ENCODE measurements around the gene POLR3H. TPM values are rescaled to one million over a fixed set of nuclear protein-coding genes. Genes with fewer than 3 reads are reported as not detected.

Gene POLR3H
- total RNA-seq, 2 donors from 2014 or later: 11.4 to 12.0 TPM

DNA sequence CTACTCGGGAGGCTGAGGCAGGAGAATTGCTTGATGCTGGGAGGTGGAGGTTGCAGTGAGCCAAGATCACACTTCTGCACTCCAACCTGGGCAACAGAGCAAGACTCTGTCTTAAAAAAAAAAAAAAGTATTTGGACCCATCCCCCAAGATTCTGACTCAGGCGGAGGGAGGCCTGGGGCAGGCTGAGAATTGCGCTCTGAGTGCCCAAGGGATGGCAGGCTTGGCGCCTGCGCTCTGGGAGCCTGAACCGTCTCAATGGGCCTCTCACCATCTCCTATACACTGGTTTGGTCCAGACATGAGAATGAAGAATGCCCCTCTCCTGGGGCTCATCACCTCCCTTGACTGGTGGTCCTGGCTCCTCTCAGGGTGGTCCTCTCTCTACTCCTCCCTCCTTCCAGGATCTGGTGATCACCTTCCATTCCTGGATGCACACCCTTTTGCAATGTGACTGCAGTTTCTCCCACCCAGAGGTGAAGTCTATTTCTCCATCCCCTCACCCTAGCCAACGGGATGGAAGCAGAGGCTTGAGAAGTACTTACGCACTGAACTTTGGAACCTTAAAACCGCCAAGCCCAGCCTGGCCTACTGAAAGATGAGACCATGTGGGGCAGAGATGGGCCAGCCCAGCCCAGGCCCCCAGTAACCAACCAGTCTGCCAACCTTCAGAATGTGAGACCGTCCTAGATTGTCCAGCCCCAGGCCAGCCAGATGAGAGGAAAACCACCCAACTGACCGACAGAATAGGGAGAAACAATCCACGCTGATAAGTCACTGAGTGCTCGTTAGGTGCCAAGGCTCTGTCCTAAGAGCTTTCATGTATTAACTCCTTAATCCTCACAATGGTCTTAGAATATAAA is 4.9 kb downstream of the POLR3H start:
- H3K4me1 ChIP-seq: peaks cover 0 to 43% of the 10 kb centered on the region in 2 donors

DNA sequence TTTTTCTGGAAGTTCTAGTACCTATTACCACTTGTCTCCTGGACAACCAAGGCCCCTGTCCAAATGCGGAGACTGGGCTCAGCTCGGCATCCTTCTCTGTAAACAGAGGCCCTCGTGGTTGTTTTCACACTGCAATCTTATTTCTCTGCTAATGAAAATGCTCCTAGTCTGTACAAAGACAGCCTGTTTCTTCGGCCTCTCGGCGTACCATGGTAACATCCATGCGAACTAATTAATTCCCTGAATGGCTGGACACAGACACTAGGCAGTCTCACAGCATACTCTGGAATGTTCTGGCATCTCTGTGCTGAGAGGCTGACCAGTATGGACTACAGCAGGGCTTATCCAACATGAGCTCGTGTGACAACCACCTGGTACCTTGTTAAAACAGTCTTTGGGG is 5.7 kb downstream of the POLR3H start:
- Histone ChIP-seq H3K4me3 (no peak overlapping the region), H3K27me3 (no peaks in the 10 kb centered on the region), H3K27ac (no peak overlapping the region), H3K36me3 (peaks cover 5% of the 10 kb centered on the region), H3K9me3 (no peaks in the 10 kb centered on the region), H3K4me1 (peaks cover 0 to 49% of the 10 kb centered on the region in 2 donors)
- DNase-seq (ENCODE audit: low spot score): no peak
- TF ChIP-seq, protein P1, sequence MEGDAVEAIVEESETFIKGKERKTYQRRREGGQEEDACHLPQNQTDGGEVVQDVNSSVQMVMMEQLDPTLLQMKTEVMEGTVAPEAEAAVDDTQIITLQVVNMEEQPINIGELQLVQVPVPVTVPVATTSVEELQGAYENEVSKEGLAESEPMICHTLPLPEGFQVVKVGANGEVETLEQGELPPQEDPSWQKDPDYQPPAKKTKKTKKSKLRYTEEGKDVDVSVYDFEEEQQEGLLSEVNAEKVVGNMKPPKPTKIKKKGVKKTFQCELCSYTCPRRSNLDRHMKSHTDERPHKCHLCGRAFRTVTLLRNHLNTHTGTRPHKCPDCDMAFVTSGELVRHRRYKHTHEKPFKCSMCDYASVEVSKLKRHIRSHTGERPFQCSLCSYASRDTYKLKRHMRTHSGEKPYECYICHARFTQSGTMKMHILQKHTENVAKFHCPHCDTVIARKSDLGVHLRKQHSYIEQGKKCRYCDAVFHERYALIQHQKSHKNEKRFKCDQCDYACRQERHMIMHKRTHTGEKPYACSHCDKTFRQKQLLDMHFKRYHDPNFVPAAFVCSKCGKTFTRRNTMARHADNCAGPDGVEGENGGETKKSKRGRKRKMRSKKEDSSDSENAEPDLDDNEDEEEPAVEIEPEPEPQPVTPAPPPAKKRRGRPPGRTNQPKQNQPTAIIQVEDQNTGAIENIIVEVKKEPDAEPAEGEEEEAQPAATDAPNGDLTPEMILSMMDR (IDR thresholded peaks at IDR 0.05): no peak

More for the DNA sequence above, 4.9 kb downstream of the POLR3H start:
- H3K27me3 ChIP-seq: no peaks in the 10 kb centered on the region
- DNase-seq (ENCODE audit: low spot score): no peak
- H3K4me3 ChIP-seq: no peak overlapping the region
- no peak overlapping the region for H3K27ac ChIP-seq
- TF ChIP-seq, protein P1 (IDR thresholded peaks at IDR 0.05): no peak
- peaks cover 1% of the 10 kb centered on the region for H3K36me3 ChIP-seq
- no peaks in the 10 kb centered on the region for H3K9me3 ChIP-seq

DNA sequence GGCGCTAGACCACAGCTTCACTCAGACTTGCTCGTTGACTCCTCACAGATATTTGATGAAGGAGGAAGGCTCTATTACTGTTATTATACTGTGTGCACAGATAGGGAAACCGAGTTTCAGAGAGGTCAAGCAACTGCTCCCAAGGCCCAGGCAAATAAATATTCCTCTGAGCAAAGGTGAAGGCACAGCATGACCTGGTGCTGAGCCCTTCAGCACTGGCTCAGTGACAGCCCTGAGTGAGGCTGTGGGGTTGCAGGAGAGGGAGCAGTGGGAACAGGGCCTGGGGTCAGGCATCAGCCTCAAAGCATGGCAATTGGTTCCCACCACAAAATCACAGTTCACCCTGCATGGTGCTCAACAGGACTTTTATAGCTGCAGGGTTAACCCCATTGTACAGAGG is 7.1 kb downstream of the POLR3H start:
- Histone ChIP-seq H3K36me3 (peaks cover 15% of the 10 kb centered on the region), H3K9me3 (no peaks in the 10 kb centered on the region), H3K27me3 (no peaks in the 10 kb centered on the region), H3K4me3 (no peak overlapping the region), H3K27ac (no peak overlapping the region), H3K4me1 (peaks cover 0 to 50% of the 10 kb centered on the region in 2 donors)
- DNase-seq (ENCODE audit: low spot score): no peak
- TF ChIP-seq, protein P1 (IDR thresholded peaks at IDR 0.05): no peak

DNA sequence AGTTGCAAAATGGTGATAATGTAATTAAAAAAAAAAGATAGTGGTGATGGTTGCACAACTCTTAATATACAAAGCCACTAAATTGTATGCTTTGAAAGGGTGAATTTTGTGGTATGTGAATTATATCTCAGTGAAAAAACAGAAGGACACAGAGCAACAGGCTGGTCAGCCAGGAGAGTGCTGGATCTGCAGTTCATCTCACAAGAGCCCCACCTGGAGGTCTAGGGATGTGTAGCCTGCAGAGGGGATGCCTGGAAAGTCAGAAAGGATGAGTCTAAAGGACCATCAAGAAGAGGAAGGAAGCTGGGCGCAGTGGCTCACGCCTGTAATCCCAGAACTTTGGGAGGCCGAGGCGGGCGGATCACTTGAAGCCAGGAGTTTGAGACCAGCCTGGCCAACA is 9.0 kb downstream of the POLR3H start:
- H3K4me3 ChIP-seq: no peak overlapping the region
- no peaks in the 10 kb centered on the region for H3K27me3 ChIP-seq
- TF ChIP-seq, protein P1 (IDR thresholded peaks at IDR 0.05): no peak
- no peak overlapping the region for H3K27ac ChIP-seq
- H3K36me3 ChIP-seq: peaks cover 34% of the 10 kb centered on the region
- H3K9me3 ChIP-seq: no peaks in the 10 kb centered on the region
- peaks cover 0 to 42% of the 10 kb centered on the region in 2 donors for H3K4me1 ChIP-seq
- DNase-seq (ENCODE audit: low spot score): no peak

DNA sequence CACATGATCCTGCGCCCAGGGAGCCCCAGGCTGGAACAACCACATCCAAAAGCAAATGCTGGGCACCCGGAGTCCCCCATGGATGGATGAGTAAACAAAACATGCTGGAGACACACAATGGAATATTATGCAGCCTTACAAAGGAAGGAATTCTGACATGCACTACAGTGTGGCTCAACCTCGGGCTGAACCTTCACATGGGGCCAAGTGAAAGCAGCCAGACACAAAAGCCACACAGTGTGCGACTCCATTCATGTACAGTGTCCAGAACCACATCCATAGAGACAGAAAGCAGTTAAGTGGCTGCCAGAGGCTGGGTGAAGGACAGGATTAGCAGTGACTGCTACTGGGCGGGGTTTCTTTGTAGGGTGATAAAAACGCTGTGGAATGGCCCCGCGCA is 10.1 kb downstream of the POLR3H start:
- Histone ChIP-seq H3K4me3 (no peak overlapping the region), H3K27me3 (no peaks in the 10 kb centered on the region), H3K27ac (peak overlapping the region in 1 of 2 donors; percentile 13), H3K9me3 (no peaks in the 10 kb centered on the region), H3K36me3 (peaks cover 42% of the 10 kb centered on the region), H3K4me1 (peaks cover 0 to 32% of the 10 kb centered on the region in 2 donors)
- TF ChIP-seq, protein P1 (IDR thresholded peaks at IDR 0.05): no peak
- DNase-seq (ENCODE audit: low spot score): no peak
